GM12878 (cell line): ENCODE measurements around the gene MESP2. TPM values are rescaled to one million over a fixed set of nuclear protein-coding genes. Genes with fewer than 3 reads are reported as not detected.

ENCODE experiments used
- ATAC-seq: fragments of 200-7000 bp; cut with Tn5 transposase; 3 replicates; pipeline ENCODE4 v1.9.1; 2020; ENCODE audit warnings: mild to moderate bottlenecking, moderate library complexity
- BruUV-seq: library from RNA; stranded (reverse); fragments of 400-500 nt; replicated peaks from 2 replicates; lab custom pipeline; 2021; lab: Mats Ljungman, UMichigan
- CTCF ChIA-PET: fragments of 300-600 bp; sonication (Branson Sonifier 250); formaldehyde crosslinking; extraction: SDS; loops from one replicate; lab custom pipeline; 2021; ENCODE audit warnings: inconsistent platforms; lab: Yijun Ruan, JAX
- POLR2A ChIA-PET: fragments of 350-600 bp; formaldehyde crosslinking; extraction: SDS; loops from one replicate; lab custom pipeline; 2021; ENCODE audit warnings: inconsistent platforms; lab: Charles Lee
- RAD21 ChIA-PET: fragments of 300-600 bp; sonication (Branson Sonifier 250); formaldehyde crosslinking; loops from one replicate; lab custom pipeline; 2023; ENCODE audit warnings: antibody characterized with exemption; ENCODE audit not compliant: unreplicated experiment; lab: Charles Lee
- SMC1A ChIA-PET: fragments of 300-600 bp; sonication (Branson Sonifier 250); formaldehyde crosslinking; loops from one replicate; lab custom pipeline; 2023; ENCODE audit not compliant: unreplicated experiment, uncharacterized antibody; lab: Charles Lee
- DNase-seq: peaks from one replicate; pipeline ENCODE4 v3.0.0-alpha.2; 2011; ENCODE audit warnings: low read depth, low spot score
- FAIRE-seq: peaks from 3 replicates; lab custom pipeline; 2011; peaks lifted over from hg19 to GRCh38; lab: Jason Lieb, UNC
- H2AFZ ChIP-seq: 2 replicates; pipeline ENCODE4 v1.6.0; 2011; ENCODE audit warnings: low read depth, low read length, control low read depth; ENCODE audit not compliant: control insufficient read depth
- H3K27ac ChIP-seq: 2 replicates; pipeline ENCODE4 v1.5.1; 2011; ENCODE audit warnings: control low read depth; ENCODE audit not compliant: control insufficient read depth, insufficient read depth
- H3K27me3 ChIP-seq, 2 experiments: replicated peaks in 1 of 2; 2 replicates each; pipeline versions ENCODE4 v1.6.0 to v1.6.1; 2011; ENCODE audit warnings: low read length in 1 of 2; ENCODE audit not compliant: control insufficient read depth in 2 of 2, insufficient read depth in 2 of 2
- H3K36me3 ChIP-seq, 2 experiments: 2 replicates each; pipeline ENCODE4 v1.5.1; 2011; ENCODE audit warnings: low read length in 1 of 2; ENCODE audit not compliant: control insufficient read depth in 2 of 2, insufficient read depth in 2 of 2
- H3K4me1 ChIP-seq: 2 replicates; pipeline ENCODE4 v1.6.1; 2011; ENCODE audit warnings: mild to moderate bottlenecking, low read length, moderate library complexity, mixed read lengths; ENCODE audit not compliant: control insufficient read depth, insufficient read depth
- H3K4me2 ChIP-seq: 2 replicates; pipeline ENCODE4 v1.6.0; 2011; ENCODE audit warnings: control low read depth; ENCODE audit not compliant: control insufficient read depth, insufficient read depth
- H3K4me3 ChIP-seq: fragments of 200-600 bp; sonication (generic); 2 replicates; pipeline ENCODE4 v1.5.1; 2016
- H3K79me2 ChIP-seq: 2 replicates; pipeline ENCODE4 v1.6.0; 2011; ENCODE audit warnings: low read length; ENCODE audit not compliant: control insufficient read depth, insufficient read depth
- H3K9ac ChIP-seq: 2 replicates; pipeline ENCODE4 v1.8.0; 2011; ENCODE audit warnings: low read length, control low read depth, mixed read lengths; ENCODE audit not compliant: control insufficient read depth, insufficient read depth
- H3K9me3 ChIP-seq: replicated peaks from 3 replicates; pipeline ENCODE4 v1.5.1; 2011; ENCODE audit warnings: mild to moderate bottlenecking, low read length; ENCODE audit not compliant: control insufficient read depth, insufficient read depth
- H4K20me1 ChIP-seq: 2 replicates; pipeline ENCODE4 v1.6.0; 2011; ENCODE audit not compliant: control insufficient read depth, insufficient read depth
- CEBPB ChIP-seq, 2 experiments: fragments of 150-350 bp in 1 of 2; IDR thresholded peaks; 2 replicates each; pipeline ENCODE4 v1.6.1; 2012 to 2014; ENCODE audit warnings: low read depth in 2 of 2, low read length in 2 of 2, borderline replicate concordance in 1 of 2, inconsistent platforms in 1 of 2
- EGR1 ChIP-seq, 2 experiments: IDR thresholded peaks; 1 replicate in 1 of 2; 2 replicates in 1 of 2; pipeline ENCODE4 v1.6.1; 2011 to 2012; ENCODE audit warnings: low read depth in 2 of 2, low read length in 2 of 2, borderline replicate concordance in 1 of 2, mild to moderate bottlenecking in 1 of 2, moderate library complexity in 1 of 2
- KDM1A ChIP-seq: fragments of 200-600 bp; sonication (generic); IDR thresholded peaks from 2 replicates; pipeline ENCODE4 v1.6.1; 2016; ENCODE audit warnings: borderline replicate concordance
- MYC ChIP-seq: IDR thresholded peaks from 2 replicates; pipeline ENCODE4 v1.6.1; 2011; ENCODE audit warnings: mild to moderate bottlenecking, low read length, moderate library complexity, inconsistent platforms; ENCODE audit not compliant: insufficient read depth, insufficient replicate concordance, insufficient read length, severe bottlenecking
- PAX8 ChIP-seq: fragments of 450-650 bp; IDR thresholded peaks from 2 replicates; pipeline ENCODE4 v1.6.1; 2017; ENCODE audit warnings: mild to moderate bottlenecking, moderate library complexity
- SMAD1 ChIP-seq: fragments of 450-650 bp; IDR thresholded peaks from 2 replicates; pipeline ENCODE4 v1.6.1; 2018; ENCODE audit warnings: mild to moderate bottlenecking, low read depth; ENCODE audit not compliant: partially characterized antibody
- WRNIP1 ChIP-seq: IDR thresholded peaks from 2 replicates; pipeline ENCODE4 v1.6.1; 2011; ENCODE audit warnings: low read depth, low read length, improper control_type of control experiment, borderline replicate concordance
- ZSCAN29 ChIP-seq: fragments of 450-650 bp; IDR thresholded peaks from 2 replicates; pipeline ENCODE4 v1.6.1; 2017; ENCODE audit warnings: mild to moderate bottlenecking, moderate library complexity
- WGBS: methylation state at CpG from one replicate; pipeline ENCODE4 v1.1.6; 2016; ENCODE audit warnings: low lambda C conversion rate; ENCODE audit not compliant: insufficient replicate concordance, insufficient coverage; ENCODE audit errors: missing lambda C conversion rate; 5-methylcytosine and 5-hydroxymethylcytosine counted together
- in situ Hi-C: fragments of 300-500 bp; cut with MboI; formaldehyde crosslinking; loops from 9 replicates; pipeline ENCODE4 v1.14.3; 2018; ENCODE audit warnings: mixed read lengths
- intact Hi-C: fragments of 100-400 bp; cut with micrococcal nuclease; formaldehyde crosslinking; loops from one replicate; pipeline ENCODE4 v1.14.2; 2022; ENCODE audit not compliant: unreplicated experiment
- polyA plus RNA-seq, 11 experiments: library from polyadenylated mRNA; depleted of rRNA in 4 of 11; unstranded in 6 of 11; stranded (reverse) in 5 of 11; fragments of >200 nt; fragmentation: Nextera tagmentation in 4 of 11; fragmentation: Illumina TruSeq in 1 of 11; extraction: Ambion mirVana in 4 of 11; extraction: Trizol in 1 of 11; gene quantifications; 1 replicate in 1 of 11; 2 replicates in 10 of 11; pipeline versions ENCODE4 v1.2.1 to v1.2.3, GENCODE V29; 2011 to 2016; ENCODE audit warnings: inconsistent platforms in 2 of 11, missing spikeins in 2 of 11, low read depth in 1 of 11
- total RNA-seq, 4 experiments: library from RNA; depleted of rRNA in 3 of 4; stranded (reverse); fragments of >200 nt in 3 of 4; fragmentation: Illumina TruSeq in 1 of 4; extraction: Trizol in 1 of 4; gene quantifications; 2 replicates each; pipeline versions ENCODE4 v1.2.1 to v1.2.3, GENCODE V29; 2013 to 2021
- TF ChIP-seq, protein P1 (sequence below): IDR thresholded peaks from 2 replicates; pipeline ENCODE4 v1.6.1; 2012; ENCODE audit warnings: low read length, inconsistent platforms

Gene MESP2
- total and polyA plus RNA-seq, 10 of the 15 experiments (the other 5 are each of a cell fraction or from before 2014, with no cell fraction given) = 0.04 TPM; not detected in 9

GRCh38 chr15:89775815-89776214 is 317 bp upstream of the MESP2 start:
- SMC1A ChIA-PET = interaction anchor here (1.4 kb wide), 1 partner anchor 14 kb away, joined by 5 read pairs; no protein-coding TSS in a partner anchor
- no peak overlapping the region for H2AFZ ChIP-seq
- no peaks in the 10 kb centered on the region for H3K79me2 ChIP-seq
- POLR2A ChIA-PET = no interaction called here
- RAD21 ChIA-PET = interaction anchor here (1.2 kb wide), 1 partner anchor 25 kb away, joined by 3 read pairs; no protein-coding TSS in a partner anchor
- CTCF ChIA-PET = interaction anchor here (1.1 to 7.0 kb wide), 3 partner anchors 14 to 102 kb away, joined by 4 to 40 read pairs (median 9); no protein-coding TSS in a partner anchor
- H3K9ac ChIP-seq = no peak overlapping the region
- no peak for DNase-seq
- peaks cover 14% of the 10 kb centered on the region for H3K4me1 ChIP-seq
- TF ChIP-seq MYC = no peak
- TF ChIP-seq CEBPB (IDR thresholded peaks at IDR 0.05; ENCODE audit: borderline replicate concordance in 1 of 2, low read depth in 2 of 2, low read length in 2 of 2) = no peak
- no peak for TF ChIP-seq PAX8
- no peak for TF ChIP-seq EGR1 (IDR thresholded peaks at IDR 0.05; ENCODE audit: borderline replicate concordance in 1 of 2, low read depth in 2 of 2, low read length in 2 of 2)
- no peak for TF ChIP-seq ZSCAN29
- no peak for TF ChIP-seq WRNIP1
- TF ChIP-seq KDM1A = no peak
- no peak for TF ChIP-seq SMAD1
- TF ChIP-seq, protein P1, sequence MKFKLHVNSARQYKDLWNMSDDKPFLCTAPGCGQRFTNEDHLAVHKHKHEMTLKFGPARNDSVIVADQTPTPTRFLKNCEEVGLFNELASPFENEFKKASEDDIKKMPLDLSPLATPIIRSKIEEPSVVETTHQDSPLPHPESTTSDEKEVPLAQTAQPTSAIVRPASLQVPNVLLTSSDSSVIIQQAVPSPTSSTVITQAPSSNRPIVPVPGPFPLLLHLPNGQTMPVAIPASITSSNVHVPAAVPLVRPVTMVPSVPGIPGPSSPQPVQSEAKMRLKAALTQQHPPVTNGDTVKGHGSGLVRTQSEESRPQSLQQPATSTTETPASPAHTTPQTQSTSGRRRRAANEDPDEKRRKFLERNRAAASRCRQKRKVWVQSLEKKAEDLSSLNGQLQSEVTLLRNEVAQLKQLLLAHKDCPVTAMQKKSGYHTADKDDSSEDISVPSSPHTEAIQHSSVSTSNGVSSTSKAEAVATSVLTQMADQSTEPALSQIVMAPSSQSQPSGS = no peak
- H3K27ac ChIP-seq = no peak overlapping the region
- no peaks in the 10 kb centered on the region for H3K9me3 ChIP-seq
- BruUV-seq = no TSS peak
- no peak for FAIRE-seq
- no peaks in the 10 kb centered on the region for H3K27me3 ChIP-seq
- no peaks in the 10 kb centered on the region for H3K36me3 ChIP-seq
- no peaks in the 10 kb centered on the region for H4K20me1 ChIP-seq
- intact Hi-C loops = no loop called here
- in situ Hi-C loops = no loop called here
- peak overlapping the region; percentile 92 for H3K4me2 ChIP-seq
- WGBS = 67% methylated on average over 14 of the region's 14 CpGs
- no peak overlapping the region; the same call in 1 of the 2 replicates for H3K4me3 ChIP-seq
- no peak for ATAC-seq
